K562 (cell line): ENCODE data around the gene MAGIX. TPM values are rescaled to one million over a fixed set of nuclear protein-coding genes. Genes with fewer than 3 reads are reported as not detected.

Experiments
- BMI1 ChIP-seq: fragments of 150-350 bp; IDR thresholded peaks from 2 replicates; pipeline ENCODE4 v1.6.1; 2014; ENCODE audit warnings: low read length
- CAMTA2 ChIP-seq: fragments of 250-450 bp; sonication (Bioruptor Pico); conservative IDR thresholded peaks from 2 replicates; pipeline ENCODE4 v1.5.1; 2022
- FOXA3 ChIP-seq, 2 experiments: fragments of 450-650 bp in 1 of 2; sonication (generic) in 1 of 2; formaldehyde crosslinking; IDR thresholded peaks in 1 of 2; conservative IDR thresholded peaks in 1 of 2; 2 replicates each; pipeline versions ENCODE4 v1.4.0 to v1.8.0; 2020 to 2022; ENCODE audit warnings: mild to moderate bottlenecking in 2 of 2, missing genetic modification reagents in 1 of 2
- HMG20B ChIP-seq: fragments of 250-450 bp; sonication (Bioruptor Pico); IDR thresholded peaks from 2 replicates; pipeline ENCODE4 v1.5.0; 2021; ENCODE audit warnings: mild to moderate bottlenecking
- MAFF ChIP-seq: IDR thresholded peaks from 2 replicates; pipeline ENCODE4 v1.6.1; 2012; ENCODE audit warnings: low read length, improper control_type of control experiment
- NCOA4 ChIP-seq: fragments of 450-650 bp; IDR thresholded peaks from 2 replicates; pipeline ENCODE4 v1.6.1; 2018; ENCODE audit warnings: mild to moderate bottlenecking; ENCODE audit not compliant: partially characterized antibody
- SMARCC2 ChIP-seq: fragments of 450-650 bp; IDR thresholded peaks from 2 replicates; pipeline ENCODE4 v1.6.1; 2017; ENCODE audit warnings: antibody characterized with exemption, moderate library complexity, mild to moderate bottlenecking, low read depth
- SP2 ChIP-seq: IDR thresholded peaks from 2 replicates; pipeline ENCODE4 v1.6.1; 2011; ENCODE audit warnings: mild to moderate bottlenecking, low read depth, low read length, moderate library complexity; ENCODE audit not compliant: poor library complexity, severe bottlenecking; ENCODE audit errors: extremely low read depth
- TBL1XR1 ChIP-seq, 2 experiments: IDR thresholded peaks; 2 replicates each; pipeline ENCODE4 v1.6.1; 2012; ENCODE audit warnings: improper control_type of control experiment in 2 of 2, low read length in 2 of 2, mild to moderate bottlenecking in 1 of 2
- polyA plus RNA-seq, 8 experiments: library from polyadenylated mRNA; depleted of rRNA in 4 of 8; stranded (reverse) in 5 of 8; unstranded in 3 of 8; fragments of >200 nt; fragmentation: Nextera tagmentation in 2 of 8; fragmentation: Illumina TruSeq in 1 of 8; extraction: Ambion mirVana in 2 of 8; extraction: Trizol in 1 of 8; gene quantifications; 2 replicates each; pipeline versions ENCODE4 v1.2.1 to v1.2.3, GENCODE V29; 2011 to 2014; ENCODE audit warnings: inconsistent platforms in 1 of 8, missing spikeins in 1 of 8
- total RNA-seq, 7 experiments: library from RNA; depleted of rRNA in 6 of 7; stranded (reverse); fragments of >200 nt in 6 of 7; fragmentation: Illumina TruSeq in 2 of 7; extraction: Trizol in 2 of 7; gene quantifications; 2 replicates each; pipeline versions ENCODE4 v1.2.1 to v1.2.3, GENCODE V29; 2011 to 2021; ENCODE audit warnings: low replicate concordance in 1 of 7
- TF ChIP-seq, protein P1 (sequence below): fragments of 250-450 bp; sonication (Bioruptor Pico); IDR thresholded peaks from 2 replicates; pipeline ENCODE4 v1.9.0; 2021; ENCODE audit warnings: mild to moderate bottlenecking, inconsistent platforms
- TF ChIP-seq, protein P2 (sequence below): fragments of 250-450 bp; sonication (Bioruptor Pico); IDR thresholded peaks from 2 replicates; pipeline ENCODE4 v1.8.0; 2022; ENCODE audit warnings: moderate library complexity, mild to moderate bottlenecking, inconsistent platforms
- TF ChIP-seq, protein P3 (sequence below): sonication (generic); formaldehyde crosslinking; IDR thresholded peaks from 2 replicates; pipeline ENCODE4 v1.8.0; 2022; ENCODE audit warnings: missing genetic modification reagents, mild to moderate bottlenecking, moderate library complexity, borderline replicate concordance

MAGIX gene
- total and polyA plus RNA-seq, 9 of the 15 experiments (the other 6 are each of a cell fraction or from before 2014, with no cell fraction given), result 0.08 to 3.5 (median 0.47) TPM

DNA sequence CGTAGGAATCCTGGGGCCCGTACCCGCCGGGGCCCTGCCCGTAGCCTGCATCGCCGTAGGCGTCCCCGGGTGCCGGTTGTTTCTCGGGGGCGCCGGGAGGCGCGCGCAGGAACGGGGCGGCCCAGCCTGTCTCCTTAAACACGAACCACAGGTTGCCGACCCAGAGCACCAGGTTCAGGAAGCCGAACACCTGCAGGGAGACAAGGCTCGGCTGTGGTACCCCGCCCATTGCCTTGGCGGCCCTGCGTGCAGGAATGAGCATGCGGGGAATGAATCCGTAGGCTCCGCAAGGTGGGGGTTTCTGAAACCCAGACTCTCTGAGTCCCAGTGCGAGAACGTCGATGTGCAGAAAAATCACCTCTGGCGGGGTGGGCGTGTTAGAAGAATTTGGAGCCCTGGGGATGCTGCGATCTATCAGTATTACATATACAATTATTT is 29.0 kb downstream of the MAGIX start (continued):
- TF ChIP-seq, protein P1, sequence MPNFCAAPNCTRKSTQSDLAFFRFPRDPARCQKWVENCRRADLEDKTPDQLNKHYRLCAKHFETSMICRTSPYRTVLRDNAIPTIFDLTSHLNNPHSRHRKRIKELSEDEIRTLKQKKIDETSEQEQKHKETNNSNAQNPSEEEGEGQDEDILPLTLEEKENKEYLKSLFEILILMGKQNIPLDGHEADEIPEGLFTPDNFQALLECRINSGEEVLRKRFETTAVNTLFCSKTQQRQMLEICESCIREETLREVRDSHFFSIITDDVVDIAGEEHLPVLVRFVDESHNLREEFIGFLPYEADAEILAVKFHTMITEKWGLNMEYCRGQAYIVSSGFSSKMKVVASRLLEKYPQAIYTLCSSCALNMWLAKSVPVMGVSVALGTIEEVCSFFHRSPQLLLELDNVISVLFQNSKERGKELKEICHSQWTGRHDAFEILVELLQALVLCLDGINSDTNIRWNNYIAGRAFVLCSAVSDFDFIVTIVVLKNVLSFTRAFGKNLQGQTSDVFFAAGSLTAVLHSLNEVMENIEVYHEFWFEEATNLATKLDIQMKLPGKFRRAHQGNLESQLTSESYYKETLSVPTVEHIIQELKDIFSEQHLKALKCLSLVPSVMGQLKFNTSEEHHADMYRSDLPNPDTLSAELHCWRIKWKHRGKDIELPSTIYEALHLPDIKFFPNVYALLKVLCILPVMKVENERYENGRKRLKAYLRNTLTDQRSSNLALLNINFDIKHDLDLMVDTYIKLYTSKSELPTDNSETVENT (CRISPR knock-in tag), result no peak
- no peak for TF ChIP-seq HMG20B (CRISPR knock-in tag)
- no peak for TF ChIP-seq NCOA4
- TF ChIP-seq, protein P2, sequence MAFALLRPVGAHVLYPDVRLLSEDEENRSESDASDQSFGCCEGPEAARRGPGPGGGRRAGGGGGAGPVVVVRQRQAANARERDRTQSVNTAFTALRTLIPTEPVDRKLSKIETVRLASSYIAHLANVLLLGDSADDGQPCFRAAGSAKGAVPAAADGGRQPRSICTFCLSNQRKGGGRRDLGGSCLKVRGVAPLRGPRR (CRISPR knock-in tag), result no peak
- no peak for TF ChIP-seq SP2
- TF ChIP-seq FOXA3 (CRISPR knock-in tag; conservative IDR thresholded peaks at IDR 0.05 in 1 of 2, IDR thresholded peaks at IDR 0.05 in 1 of 2), result no peak
- no peak for TF ChIP-seq TBL1XR1 (IDR thresholded peaks at IDR 0.05; ENCODE audit: low read length in 2 of 2)
- TF ChIP-seq MAFF, result no peak
- no peak for TF ChIP-seq BMI1
- TF ChIP-seq, protein P3, sequence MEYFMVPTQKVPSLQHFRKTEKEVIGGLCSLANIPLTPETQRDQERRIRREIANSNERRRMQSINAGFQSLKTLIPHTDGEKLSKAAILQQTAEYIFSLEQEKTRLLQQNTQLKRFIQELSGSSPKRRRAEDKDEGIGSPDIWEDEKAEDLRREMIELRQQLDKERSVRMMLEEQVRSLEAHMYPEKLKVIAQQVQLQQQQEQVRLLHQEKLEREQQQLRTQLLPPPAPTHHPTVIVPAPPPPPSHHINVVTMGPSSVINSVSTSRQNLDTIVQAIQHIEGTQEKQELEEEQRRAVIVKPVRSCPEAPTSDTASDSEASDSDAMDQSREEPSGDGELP (CRISPR knock-in tag), result no peak; the same call in 1 of the 2 replicates
- no peak for TF ChIP-seq SMARCC2
- no peak for TF ChIP-seq CAMTA2 (CRISPR knock-in tag)
